K562 (cell line): ENCODE results near the gene FAM120B. TPM values are rescaled to one million over a fixed set of nuclear protein-coding genes. Genes with fewer than 3 reads are reported as not detected.

Experiments
- CAMTA2 ChIP-seq: fragments of 250-450 bp; sonication (Bioruptor Pico); conservative IDR thresholded peaks from 2 replicates; pipeline ENCODE4 v1.5.1; 2022
- HSF4 ChIP-seq: fragments of 250-450 bp; sonication (Bioruptor Pico); IDR thresholded peaks from 2 replicates; pipeline ENCODE4 v2.1.2; 2022; ENCODE audit warnings: mild to moderate bottlenecking, moderate library complexity, borderline replicate concordance
- KAT8 ChIP-seq: fragments of 450-650 bp; IDR thresholded peaks from 2 replicates; pipeline ENCODE4 v1.6.1; 2016; ENCODE audit warnings: low read depth, mild to moderate bottlenecking
- RBM25 ChIP-seq: fragments of 200-400 bp; formaldehyde crosslinking; IDR thresholded peaks from 2 replicates; pipeline ENCODE4 v1.6.1; 2018; ENCODE audit warnings: low read length, low read depth, moderate library complexity; ENCODE audit not compliant: severe bottlenecking
- RNF2 ChIP-seq: sonication (generic); IDR thresholded peaks from 2 replicates; pipeline ENCODE4 v1.6.1; 2016
- SAFB2 ChIP-seq: fragments of 200-400 bp; formaldehyde crosslinking; IDR thresholded peaks from 2 replicates; pipeline ENCODE4 v1.6.1; 2018; ENCODE audit warnings: borderline replicate concordance, low read length, low read depth, moderate library complexity; ENCODE audit not compliant: severe bottlenecking
- SMAD1 ChIP-seq: fragments of 150-350 bp; IDR thresholded peaks from 2 replicates; pipeline ENCODE4 v1.6.1; 2014; ENCODE audit warnings: low read length, low read depth; ENCODE audit not compliant: partially characterized antibody
- SNRNP70 ChIP-seq: fragments of 200-400 bp; formaldehyde crosslinking; optimal IDR thresholded peaks from 2 replicates; pipeline ENCODE3; 2017; ENCODE audit warnings: low read depth, low read length
- TBL1XR1 ChIP-seq, 2 experiments: IDR thresholded peaks; 2 replicates each; pipeline ENCODE4 v1.6.1; 2012; ENCODE audit warnings: improper control_type of control experiment in 2 of 2, low read length in 2 of 2, mild to moderate bottlenecking in 1 of 2
- WHSC1 ChIP-seq: IDR thresholded peaks from one replicate; pipeline ENCODE4 v1.6.1; 2012; ENCODE audit warnings: low read length, control low read depth, inconsistent platforms
- XRCC4 ChIP-seq: IDR thresholded peaks from one replicate; pipeline ENCODE4 v1.6.1; 2011; ENCODE audit not compliant: insufficient read depth, insufficient read length; ENCODE audit errors: extremely low read depth
- ZKSCAN8 ChIP-seq: fragments of 200-800 bp; sonication (Bioruptor generic); IDR thresholded peaks from 2 replicates; pipeline ENCODE4 v1.6.1; 2016; ENCODE audit warnings: missing genetic modification characterization, missing compliant biosample characterization
- ZNF146 ChIP-seq: IDR thresholded peaks from one replicate; pipeline ENCODE4 v1.6.1; 2018; ENCODE audit warnings: missing compliant biosample characterization; ENCODE audit not compliant: unreplicated experiment
- ZNF3 ChIP-seq: fragments of 250-450 bp; sonication (Bioruptor Pico); IDR thresholded peaks from 2 replicates; pipeline ENCODE4 v1.5.0; 2021; ENCODE audit warnings: mild to moderate bottlenecking, moderate library complexity
- polyA plus RNA-seq, 8 experiments: library from polyadenylated mRNA; depleted of rRNA in 4 of 8; stranded (reverse) in 5 of 8; unstranded in 3 of 8; fragments of >200 nt; fragmentation: Nextera tagmentation in 2 of 8; fragmentation: Illumina TruSeq in 1 of 8; extraction: Ambion mirVana in 2 of 8; extraction: Trizol in 1 of 8; gene quantifications; 2 replicates each; pipeline versions ENCODE4 v1.2.1 to v1.2.3, GENCODE V29; 2011 to 2014; ENCODE audit warnings: inconsistent platforms in 1 of 8, missing spikeins in 1 of 8
- total RNA-seq, 7 experiments: library from RNA; depleted of rRNA in 6 of 7; stranded (reverse); fragments of >200 nt in 6 of 7; fragmentation: Illumina TruSeq in 2 of 7; extraction: Trizol in 2 of 7; gene quantifications; 2 replicates each; pipeline versions ENCODE4 v1.2.1 to v1.2.3, GENCODE V29; 2011 to 2021; ENCODE audit warnings: low replicate concordance in 1 of 7
- TF ChIP-seq, protein P1 (sequence below): sonication (generic); formaldehyde crosslinking; IDR thresholded peaks from 2 replicates; pipeline ENCODE4 v1.8.1; 2023; ENCODE audit warnings: missing genetic modification reagents, mild to moderate bottlenecking, borderline replicate concordance
- TF ChIP-seq, protein P2 (sequence below): sonication (generic); formaldehyde crosslinking; IDR thresholded peaks from 2 replicates; pipeline ENCODE4 v1.8.1; 2022; ENCODE audit warnings: missing genetic modification reagents
- TF ChIP-seq, protein P3 (sequence below): fragments of 450-650 bp; IDR thresholded peaks from 2 replicates; pipeline ENCODE4 v1.6.1; 2016; ENCODE audit warnings: mild to moderate bottlenecking
- TF ChIP-seq, protein P4 (sequence below): sonication (generic); formaldehyde crosslinking; IDR thresholded peaks from 2 replicates; pipeline ENCODE4 v1.8.0; 2022; ENCODE audit warnings: mild to moderate bottlenecking, low read depth, missing genetic modification reagents

FAM120B gene
- total and polyA plus RNA-seq, 9 of the 15 experiments (the other 6 are each of a cell fraction or from before 2014, with no cell fraction given): 3.5 to 22.6 (median 14.7) TPM

DNA sequence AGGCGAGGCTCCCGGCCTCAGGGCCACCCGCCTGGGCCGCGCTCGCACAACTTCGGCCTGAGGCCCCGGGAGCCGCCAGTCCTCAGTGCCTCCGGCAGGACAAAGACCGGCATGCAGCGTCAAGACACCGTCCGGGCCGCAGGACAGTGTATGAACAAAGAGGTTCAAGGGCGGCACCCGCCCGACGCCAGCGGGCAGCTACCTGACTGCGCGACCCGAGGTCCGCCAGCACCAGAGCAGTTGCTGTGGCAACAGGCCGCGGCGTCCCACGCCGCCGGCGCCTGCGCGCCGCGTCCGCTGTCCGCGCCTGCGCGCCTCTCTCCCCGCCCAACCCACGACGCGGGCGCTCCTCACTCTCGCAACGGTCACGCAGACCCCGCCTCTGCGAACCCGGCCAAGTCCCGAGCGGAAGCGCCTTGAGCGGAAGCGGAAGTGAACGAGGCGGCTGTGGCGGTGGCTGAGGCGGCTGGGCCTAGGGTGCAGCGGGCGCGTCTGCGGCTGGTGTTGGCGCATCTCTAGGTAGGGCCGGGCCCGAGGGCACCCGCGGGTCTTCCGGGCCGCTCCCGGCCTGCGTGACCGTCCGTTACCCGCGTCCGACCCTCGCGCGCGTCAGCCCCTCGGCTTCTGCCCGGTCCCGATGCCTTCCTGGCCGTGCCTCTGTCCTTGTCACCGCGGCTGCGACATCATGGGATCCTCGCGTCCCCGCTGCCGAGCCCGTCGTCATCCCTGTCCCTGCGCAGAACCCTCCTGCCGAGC lies at the start of gene FAM120B (continued):
- TF ChIP-seq, protein P1, sequence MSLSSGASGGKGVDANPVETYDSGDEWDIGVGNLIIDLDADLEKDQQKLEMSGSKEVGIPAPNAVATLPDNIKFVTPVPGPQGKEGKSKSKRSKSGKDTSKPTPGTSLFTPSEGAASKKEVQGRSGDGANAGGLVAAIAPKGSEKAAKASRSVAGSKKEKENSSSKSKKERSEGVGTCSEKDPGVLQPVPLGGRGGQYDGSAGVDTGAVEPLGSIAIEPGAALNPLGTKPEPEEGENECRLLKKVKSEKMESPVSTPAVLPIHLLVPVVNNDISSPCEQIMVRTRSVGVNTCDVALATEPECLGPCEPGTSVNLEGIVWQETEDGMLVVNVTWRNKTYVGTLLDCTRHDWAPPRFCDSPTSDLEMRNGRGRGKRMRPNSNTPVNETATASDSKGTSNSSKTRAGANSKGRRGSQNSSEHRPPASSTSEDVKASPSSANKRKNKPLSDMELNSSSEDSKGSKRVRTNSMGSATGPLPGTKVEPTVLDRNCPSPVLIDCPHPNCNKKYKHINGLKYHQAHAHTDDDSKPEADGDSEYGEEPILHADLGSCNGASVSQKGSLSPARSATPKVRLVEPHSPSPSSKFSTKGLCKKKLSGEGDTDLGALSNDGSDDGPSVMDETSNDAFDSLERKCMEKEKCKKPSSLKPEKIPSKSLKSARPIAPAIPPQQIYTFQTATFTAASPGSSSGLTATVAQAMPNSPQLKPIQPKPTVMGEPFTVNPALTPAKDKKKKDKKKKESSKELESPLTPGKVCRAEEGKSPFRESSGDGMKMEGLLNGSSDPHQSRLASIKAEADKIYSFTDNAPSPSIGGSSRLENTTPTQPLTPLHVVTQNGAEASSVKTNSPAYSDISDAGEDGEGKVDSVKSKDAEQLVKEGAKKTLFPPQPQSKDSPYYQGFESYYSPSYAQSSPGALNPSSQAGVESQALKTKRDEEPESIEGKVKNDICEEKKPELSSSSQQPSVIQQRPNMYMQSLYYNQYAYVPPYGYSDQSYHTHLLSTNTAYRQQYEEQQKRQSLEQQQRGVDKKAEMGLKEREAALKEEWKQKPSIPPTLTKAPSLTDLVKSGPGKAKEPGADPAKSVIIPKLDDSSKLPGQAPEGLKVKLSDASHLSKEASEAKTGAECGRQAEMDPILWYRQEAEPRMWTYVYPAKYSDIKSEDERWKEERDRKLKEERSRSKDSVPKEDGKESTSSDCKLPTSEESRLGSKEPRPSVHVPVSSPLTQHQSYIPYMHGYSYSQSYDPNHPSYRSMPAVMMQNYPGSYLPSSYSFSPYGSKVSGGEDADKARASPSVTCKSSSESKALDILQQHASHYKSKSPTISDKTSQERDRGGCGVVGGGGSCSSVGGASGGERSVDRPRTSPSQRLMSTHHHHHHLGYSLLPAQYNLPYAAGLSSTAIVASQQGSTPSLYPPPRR (CRISPR knock-in tag): peak; percentile 90; the same call in 1 of the 2 replicates
- TF ChIP-seq ZKSCAN8 (no peak), SMAD1 (no peak), HSF4 (CRISPR knock-in tag) (no peak), TBL1XR1 (IDR thresholded peaks at IDR 0.05; ENCODE audit: low read length in 2 of 2) (no peak; a peak in 1 of 4 replicates), XRCC4 (no peak), ZNF146 (CRISPR knock-in tag) (no peak), ZNF3 (no peak), SAFB2 (no peak), WHSC1 (no peak), SNRNP70 (no peak), KAT8 (peak; percentile 69; the same call in 1 of the 2 replicates), RBM25 (peak; percentile 50), CAMTA2 (CRISPR knock-in tag) (no peak), RNF2 (peak; percentile 14; the same call in 1 of the 2 replicates)
- TF ChIP-seq, protein P2, sequence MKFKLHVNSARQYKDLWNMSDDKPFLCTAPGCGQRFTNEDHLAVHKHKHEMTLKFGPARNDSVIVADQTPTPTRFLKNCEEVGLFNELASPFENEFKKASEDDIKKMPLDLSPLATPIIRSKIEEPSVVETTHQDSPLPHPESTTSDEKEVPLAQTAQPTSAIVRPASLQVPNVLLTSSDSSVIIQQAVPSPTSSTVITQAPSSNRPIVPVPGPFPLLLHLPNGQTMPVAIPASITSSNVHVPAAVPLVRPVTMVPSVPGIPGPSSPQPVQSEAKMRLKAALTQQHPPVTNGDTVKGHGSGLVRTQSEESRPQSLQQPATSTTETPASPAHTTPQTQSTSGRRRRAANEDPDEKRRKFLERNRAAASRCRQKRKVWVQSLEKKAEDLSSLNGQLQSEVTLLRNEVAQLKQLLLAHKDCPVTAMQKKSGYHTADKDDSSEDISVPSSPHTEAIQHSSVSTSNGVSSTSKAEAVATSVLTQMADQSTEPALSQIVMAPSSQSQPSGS (CRISPR knock-in tag): no peak; the same call in 1 of the 2 replicates
- TF ChIP-seq, protein P3, sequence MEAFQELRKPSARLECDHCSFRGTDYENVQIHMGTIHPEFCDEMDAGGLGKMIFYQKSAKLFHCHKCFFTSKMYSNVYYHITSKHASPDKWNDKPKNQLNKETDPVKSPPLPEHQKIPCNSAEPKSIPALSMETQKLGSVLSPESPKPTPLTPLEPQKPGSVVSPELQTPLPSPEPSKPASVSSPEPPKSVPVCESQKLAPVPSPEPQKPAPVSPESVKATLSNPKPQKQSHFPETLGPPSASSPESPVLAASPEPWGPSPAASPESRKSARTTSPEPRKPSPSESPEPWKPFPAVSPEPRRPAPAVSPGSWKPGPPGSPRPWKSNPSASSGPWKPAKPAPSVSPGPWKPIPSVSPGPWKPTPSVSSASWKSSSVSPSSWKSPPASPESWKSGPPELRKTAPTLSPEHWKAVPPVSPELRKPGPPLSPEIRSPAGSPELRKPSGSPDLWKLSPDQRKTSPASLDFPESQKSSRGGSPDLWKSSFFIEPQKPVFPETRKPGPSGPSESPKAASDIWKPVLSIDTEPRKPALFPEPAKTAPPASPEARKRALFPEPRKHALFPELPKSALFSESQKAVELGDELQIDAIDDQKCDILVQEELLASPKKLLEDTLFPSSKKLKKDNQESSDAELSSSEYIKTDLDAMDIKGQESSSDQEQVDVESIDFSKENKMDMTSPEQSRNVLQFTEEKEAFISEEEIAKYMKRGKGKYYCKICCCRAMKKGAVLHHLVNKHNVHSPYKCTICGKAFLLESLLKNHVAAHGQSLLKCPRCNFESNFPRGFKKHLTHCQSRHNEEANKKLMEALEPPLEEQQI: no peak
- TF ChIP-seq, protein P4, sequence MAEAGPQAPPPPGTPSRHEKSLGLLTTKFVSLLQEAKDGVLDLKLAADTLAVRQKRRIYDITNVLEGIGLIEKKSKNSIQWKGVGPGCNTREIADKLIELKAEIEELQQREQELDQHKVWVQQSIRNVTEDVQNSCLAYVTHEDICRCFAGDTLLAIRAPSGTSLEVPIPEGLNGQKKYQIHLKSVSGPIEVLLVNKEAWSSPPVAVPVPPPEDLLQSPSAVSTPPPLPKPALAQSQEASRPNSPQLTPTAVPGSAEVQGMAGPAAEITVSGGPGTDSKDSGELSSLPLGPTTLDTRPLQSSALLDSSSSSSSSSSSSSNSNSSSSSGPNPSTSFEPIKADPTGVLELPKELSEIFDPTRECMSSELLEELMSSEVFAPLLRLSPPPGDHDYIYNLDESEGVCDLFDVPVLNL (CRISPR knock-in tag): peak; percentile 88; the same call in 1 of the 2 replicates
